ENCODE measurements around the gene SGPP1.

- TF ChIP-seq CTCF (conservative IDR thresholded peaks at IDR 0.05 in 1 of 2, IDR thresholded peaks at IDR 0.05 in 1 of 2; ENCODE audit: low read depth in 1 of 2, low read length in 2 of 2): no peak
- TF ChIP-seq EZH2 (IDR thresholded peaks at IDR 0.05; ENCODE audit: low read length, missing control alignments): no peak
Measured at GRCh38 chr14:63677891-63678379, 49.9 kb downstream of the SGPP1 start.

Data from fibroblast of lung (primary cell).